Pons (tissue), 1 donor: ENCODE measurements around the gene CALHM5.
A peak's percentile ranks its signal among the peaks of the same experiment; 100 is the strongest.

ENCODE experiments used
- DNase-seq: peaks from one replicate; pipeline ENCODE4 v3.0.0-alpha.2; 2016; ENCODE audit warnings: low spot score

The CALHM5 gene

GRCh38 chr6:116550796-116551195, 39.4 kb downstream of the CALHM5 start:
- DNase-seq = no peak

DNA sequence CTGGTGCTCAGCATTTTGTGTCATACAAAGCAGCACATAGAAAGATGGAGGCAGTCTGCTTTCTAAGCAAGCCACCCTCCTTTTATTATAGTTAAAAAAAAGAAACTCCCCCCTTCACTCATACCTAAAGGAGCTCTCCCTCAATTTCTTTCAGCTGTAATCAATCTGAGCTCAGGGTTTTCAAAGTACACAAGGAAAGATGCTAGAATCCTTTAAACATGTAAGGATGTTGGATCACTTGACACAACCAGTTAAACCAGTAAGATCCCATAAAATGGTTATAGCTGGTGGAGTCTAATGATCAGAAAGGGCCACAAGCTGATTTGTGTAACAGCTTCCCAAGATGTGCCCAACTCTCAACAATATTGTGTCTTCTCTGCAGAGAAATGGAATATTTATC, 42.0 kb downstream of the CALHM5 start, which contains the start of gene CALHM4:
CALHM4 (plus strand) TSS at position 301 of the 400 bp plus-strand sequence; CDS start at position 344, 43 bp downstream.
- DNase-seq = no peak

DNA sequence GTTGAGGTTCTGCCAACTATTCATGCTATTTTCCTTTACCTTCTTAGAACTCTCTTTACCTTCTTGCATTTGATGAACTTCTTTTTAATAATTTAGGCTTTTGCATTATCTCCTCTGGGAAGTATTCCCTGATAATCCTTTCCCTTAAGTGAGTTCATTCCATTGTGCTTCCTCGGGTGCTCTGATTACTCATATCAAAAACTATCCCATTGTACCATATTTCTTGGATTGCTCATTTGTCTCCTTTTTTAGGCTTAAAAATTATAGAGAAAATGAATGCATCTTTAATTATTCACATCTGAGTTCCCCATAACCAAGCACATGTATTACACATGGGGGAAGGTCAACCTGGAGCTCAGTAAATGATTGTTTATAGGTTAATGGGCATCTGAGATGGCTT, 44.6 kb downstream of the CALHM5 start:
- no peak for DNase-seq

DNA sequence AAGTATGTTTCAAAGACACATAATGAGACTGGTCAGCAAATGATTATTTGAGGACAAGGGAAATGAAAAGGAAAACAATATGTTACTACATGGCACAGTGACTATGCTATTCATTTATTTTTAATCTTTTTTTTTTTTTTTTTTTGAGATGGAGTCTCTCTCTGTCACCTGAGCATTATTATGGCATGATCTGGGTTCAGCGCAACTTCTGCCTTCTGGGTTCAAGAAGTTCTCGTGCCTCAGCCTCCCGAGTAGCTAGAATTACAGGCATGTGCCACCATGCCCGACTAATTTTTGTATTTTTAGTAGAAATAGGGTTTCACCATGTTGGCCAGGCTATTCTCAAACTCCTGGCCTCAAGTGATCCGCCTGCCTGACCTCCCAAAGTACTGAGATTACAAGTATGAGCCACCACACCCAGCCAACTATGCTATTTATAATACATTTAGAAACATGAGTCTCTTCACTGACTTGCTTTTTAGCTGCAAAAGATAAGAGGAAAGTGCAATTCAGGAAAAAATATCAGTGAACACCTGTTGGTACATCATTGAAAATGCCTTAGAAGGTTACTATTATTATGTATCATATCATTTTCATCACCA, 45.5 kb downstream of the CALHM5 start:
- no peak for DNase-seq

DNA sequence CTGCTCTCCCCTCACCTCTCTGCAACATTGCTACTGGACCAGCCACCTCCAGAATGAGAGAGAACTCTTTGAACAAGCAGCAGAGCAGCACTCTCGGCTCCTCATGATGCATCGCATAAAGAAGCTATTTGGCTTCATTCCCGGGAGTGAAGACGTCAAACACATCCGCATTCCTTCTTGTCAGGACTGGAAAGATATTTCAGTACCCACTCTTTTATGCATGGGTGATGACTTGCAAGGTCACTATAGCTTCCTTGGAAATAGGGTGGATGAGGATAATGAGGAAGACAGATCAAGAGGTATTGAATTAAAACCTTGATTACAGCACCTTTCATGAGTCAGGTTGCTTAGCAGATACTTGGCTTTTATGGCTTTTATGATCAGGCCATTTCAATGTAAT, 46.5 kb downstream of the CALHM5 start:
- DNase-seq = no peak

- no peak for DNase-seq
Observed at GRCh38 chr6:116560130-116560529, 48.7 kb downstream of the CALHM5 start.

DNA sequence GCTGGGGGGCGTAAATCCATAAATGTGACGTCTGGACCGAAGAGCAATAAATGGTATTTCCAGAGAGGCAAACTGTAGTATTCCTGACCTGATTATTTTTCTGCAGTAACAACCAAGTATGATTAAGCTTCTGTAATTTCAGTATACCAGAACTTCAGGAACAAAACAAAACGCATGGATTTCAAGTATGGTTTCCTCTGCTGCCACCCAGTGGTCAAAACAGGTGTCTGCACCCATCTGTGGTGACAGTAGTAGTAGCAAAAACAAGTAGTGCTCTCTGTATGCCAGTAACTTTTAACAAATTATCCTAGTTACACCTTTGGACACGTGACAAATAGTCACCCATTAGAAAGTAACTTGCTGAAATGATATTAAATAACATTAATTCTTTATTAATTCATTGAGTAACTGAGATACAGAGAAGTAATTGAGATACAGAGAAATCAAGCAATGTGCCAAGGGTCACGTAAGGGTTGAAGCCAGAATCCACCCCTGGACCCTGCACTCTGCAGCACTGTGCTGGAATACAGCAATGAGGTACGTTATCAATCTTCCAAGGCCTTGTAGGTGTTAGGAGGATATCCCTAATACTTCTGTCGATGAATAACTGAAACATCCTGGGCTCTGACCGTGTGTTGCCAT, 50.1 kb downstream of the CALHM5 start:
- peak; percentile 79 for DNase-seq

- no peak for DNase-seq
Observed at GRCh38 chr6:116562019-116562403, 50.6 kb downstream of the CALHM5 start.

DNA sequence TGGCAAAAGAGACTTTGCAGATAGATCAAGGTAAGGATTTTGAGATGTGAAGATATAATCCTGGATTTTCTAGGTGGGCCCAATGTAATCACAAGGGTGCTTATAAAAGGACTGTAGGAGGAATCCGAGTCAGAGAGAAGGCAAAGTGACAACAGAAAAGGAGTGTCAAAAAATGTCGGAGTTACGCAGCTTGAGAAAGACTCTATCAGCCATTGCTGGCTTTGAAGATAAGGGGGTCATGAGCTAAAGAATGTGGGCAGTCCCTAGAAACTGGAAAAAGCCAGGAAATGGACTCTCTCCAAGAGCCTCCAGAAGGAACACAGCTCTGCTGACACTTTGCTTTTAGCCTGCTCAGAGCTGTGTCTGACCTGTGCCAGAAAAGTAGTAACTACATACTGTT, 51.2 kb downstream of the CALHM5 start:
- DNase-seq = no peak

- DNase-seq = no peak
Observed at GRCh38 chr6:116563830-116564229, 52.4 kb downstream of the CALHM5 start.

DNA sequence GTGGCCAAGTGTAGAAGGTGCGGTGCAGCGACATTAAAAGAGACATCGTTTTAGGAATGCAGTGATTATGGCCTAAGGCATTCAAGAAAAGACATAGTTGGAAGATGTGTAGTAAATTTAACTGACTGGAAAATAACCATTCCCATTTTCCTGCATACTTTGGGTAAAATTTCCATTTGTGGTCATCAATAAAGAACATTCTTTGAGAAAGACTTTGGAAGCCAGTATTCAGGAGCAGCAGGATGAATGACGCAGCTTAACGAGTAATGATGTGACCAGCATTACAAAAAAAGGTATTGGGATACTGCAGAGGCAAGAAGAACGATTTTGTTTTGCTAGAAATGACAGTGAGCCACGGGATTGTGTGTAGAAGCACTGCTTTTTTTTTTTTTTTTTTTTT, 52.9 kb downstream of the CALHM5 start:
- DNase-seq = no peak

GRCh38 chr6:116564921-116565872, 53.8 kb downstream of the CALHM5 start:
- no peak for DNase-seq

DNA sequence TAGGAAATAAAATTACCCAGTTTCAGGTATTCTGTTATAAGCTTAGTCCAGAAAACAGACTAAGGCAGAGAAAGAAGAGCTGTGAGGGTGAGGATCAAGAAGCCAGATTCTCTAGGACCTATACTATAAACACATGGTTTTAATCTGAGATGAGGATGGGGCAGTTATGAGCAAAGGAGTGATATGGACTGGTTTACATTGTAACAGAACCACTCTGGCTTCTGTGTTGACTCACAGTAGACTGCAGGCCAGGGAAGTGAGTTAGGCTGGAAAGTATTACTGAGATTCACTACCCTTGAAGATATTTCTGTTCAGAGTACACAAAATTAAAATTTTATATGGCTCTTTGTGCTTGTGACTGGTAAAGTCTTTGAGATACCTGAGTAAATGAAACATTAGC, 56.7 kb downstream of the CALHM5 start:
- DNase-seq = no peak

- no peak for DNase-seq
Observed at GRCh38 chr6:116568821-116569755, 57.6 kb downstream of the CALHM5 start.

- DNase-seq = peak; percentile 98
Observed at GRCh38 chr6:116570856-116571682, 59.6 kb downstream of the CALHM5 start, which contains the start of gene RWDD1. TSS of gene RWDD1 (plus strand) at chr6:116571504. CDS start at chr6:116571583, 79 bp downstream.

- DNase-seq = no peak
Observed at GRCh38 chr6:116571683-116572000, 60.2 kb downstream of the CALHM5 start.

- DNase-seq = no peak
Observed at GRCh38 chr6:116572162-116572561, 60.7 kb downstream of the CALHM5 start.
